CD4-positive, CD25-positive, alpha-beta regulatory T cell (primary cell): ENCODE results near the gene ARHGAP21. TPM values are rescaled to one million over a fixed set of nuclear protein-coding genes. Genes with fewer than 3 reads are reported as not detected.

Experiments used
- ATAC-seq, 2 donors: fragments of 150-1000 bp; cut with Tn5 transposase; one replicate each; pipeline ENCODE4 v1.10.0; 2021; ENCODE audit warnings: low read depth in 2 of 2, moderate number of reproducible peaks in 2 of 2, moderate library complexity in 1 of 2
- DNase-seq, 3 donors: peaks; one replicate each; pipeline versions ENCODE4 v3.0.0 to v3.0.0-alpha.2; 2012 to 2022; ENCODE audit warnings: mixed read lengths in 1 of 3
- H3K27ac ChIP-seq: one replicate; pipeline ENCODE4 v1.7.0; 2013; ENCODE audit warnings: mild to moderate bottlenecking, low read length; ENCODE audit not compliant: insufficient read depth, poor library complexity, severe bottlenecking
- H3K27me3 ChIP-seq: one replicate; pipeline ENCODE4 v1.7.0; 2013; ENCODE audit warnings: low read length; ENCODE audit not compliant: control insufficient read depth, insufficient read depth
- H3K36me3 ChIP-seq: one replicate; pipeline ENCODE4 v1.7.0; 2013; ENCODE audit warnings: mild to moderate bottlenecking, low read length, moderate library complexity; ENCODE audit not compliant: control insufficient read depth, insufficient read depth
- H3K4me1 ChIP-seq: 2 replicates; pipeline ENCODE4 v1.7.0; 2013; ENCODE audit warnings: mild to moderate bottlenecking, low read length; ENCODE audit not compliant: insufficient read depth, control insufficient read depth, poor library complexity, severe bottlenecking
- H3K4me3 ChIP-seq: one replicate; pipeline ENCODE4 v1.7.0; 2013; ENCODE audit warnings: low read depth, mild to moderate bottlenecking, low read length, moderate library complexity
- H3K9me3 ChIP-seq, 2 experiments: 1 replicate in 1 of 2; 2 replicates in 1 of 2; pipeline ENCODE4 v1.7.0; 2013; ENCODE audit warnings: low read length in 2 of 2, mild to moderate bottlenecking in 1 of 2, moderate library complexity in 1 of 2; ENCODE audit not compliant: control insufficient read depth in 2 of 2
- H3K27ac Mint-ChIP-seq, 3 donors: one replicate each; pipeline ENCODE4 v1.8.0; 2020 to 2022; ENCODE audit warnings: mild to moderate bottlenecking in 3 of 3, mixed read lengths in 3 of 3, moderate library complexity in 2 of 3
- H3K27me3 Mint-ChIP-seq: one replicate; pipeline ENCODE4 v1.8.0; 2022; ENCODE audit warnings: mild to moderate bottlenecking, mixed read lengths
- H3K36me3 Mint-ChIP-seq: one replicate; pipeline ENCODE4 v1.8.0; 2020; ENCODE audit warnings: mixed read lengths
- H3K4me1 Mint-ChIP-seq, 4 donors: one replicate each; pipeline ENCODE4 v1.8.0; 2020 to 2022; ENCODE audit warnings: mixed read lengths in 4 of 4, mild to moderate bottlenecking in 1 of 4
- H3K4me3 Mint-ChIP-seq, 4 donors: one replicate each; pipeline ENCODE4 v1.8.0; 2020 to 2022; ENCODE audit warnings: mild to moderate bottlenecking in 4 of 4, mixed read lengths in 4 of 4, moderate library complexity in 3 of 4
- H3K9me3 Mint-ChIP-seq, 7 donors: one replicate each; pipeline ENCODE4 v1.8.0; 2020 to 2022; ENCODE audit warnings: mixed read lengths in 7 of 7, mild to moderate bottlenecking in 3 of 7, moderate library complexity in 2 of 7
- polyA plus RNA-seq, 4 donors: library from polyadenylated mRNA; unstranded; fragments of 300-500 nt; fragmentation: Illumina TruSeq; gene quantifications; one replicate each; pipeline ENCODE4 v1.2.3, GENCODE V29; 2021
- total RNA-seq: library from RNA; stranded (reverse); gene quantifications from one replicate; pipeline ENCODE4 v1.2.3, GENCODE V29; 2022

ARHGAP21 gene
- total and polyA plus RNA-seq, 5 donors from 2014 or later, result 4.1 to 53.0 (median 8.7) TPM

DNA sequence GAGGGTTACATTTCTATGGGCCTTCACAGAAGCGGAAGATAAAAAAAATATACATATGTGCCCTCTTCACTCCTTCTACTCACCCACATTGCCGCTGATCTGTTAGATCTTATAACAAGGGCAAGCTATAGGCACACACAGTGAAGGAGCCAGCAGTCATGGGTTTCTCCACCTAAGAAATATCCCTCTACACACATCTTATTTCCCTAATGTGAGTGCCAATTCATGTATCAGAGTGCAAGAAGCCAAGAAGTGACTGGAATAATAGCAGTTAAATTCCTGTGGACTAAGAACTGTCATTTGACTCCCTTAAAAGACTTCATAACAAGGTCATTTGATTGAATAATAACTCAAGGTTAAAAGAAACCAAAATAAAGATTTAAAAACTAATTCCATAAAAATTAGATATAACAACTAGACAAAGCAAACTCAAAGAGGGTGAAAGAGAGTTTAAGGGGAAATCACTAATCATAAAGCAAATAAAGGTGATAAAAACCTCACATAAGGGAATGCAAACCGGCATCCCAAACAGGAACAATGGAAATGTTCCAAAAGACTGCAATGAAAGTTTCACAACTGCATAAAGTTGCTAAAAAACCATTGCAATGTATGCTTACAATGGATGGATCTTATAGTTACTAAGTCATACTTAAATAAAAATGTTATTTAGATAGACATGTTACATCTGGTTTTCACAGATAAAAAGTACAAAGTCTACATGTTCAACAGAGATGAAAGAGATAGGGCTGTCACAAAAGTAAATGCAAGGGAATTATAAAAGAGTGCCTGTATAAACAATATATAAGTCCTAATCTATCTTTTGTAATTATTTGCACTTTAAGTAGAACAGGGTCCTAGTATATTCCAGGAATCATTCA is 42.8 kb downstream of the ARHGAP21 start:
- Mint-ChIP-seq H3K27me3 (no peaks in the 10 kb centered on the region), H3K36me3 (no peaks in the 10 kb centered on the region), H3K9me3 (peaks cover 0 to 5% (median 0%) of the 10 kb centered on the region in 7 donors), H3K27ac (no peak overlapping the region), H3K4me1 (peaks cover 0 to 5% (median 0%) of the 10 kb centered on the region in 4 donors), H3K4me3 (no peak overlapping the region)
- Histone ChIP-seq H3K27ac (no peak overlapping the region), H3K9me3 (no peaks in the 10 kb centered on the region), H3K4me1 (no peaks in the 10 kb centered on the region), H3K27me3 (no peaks in the 10 kb centered on the region), H3K36me3 (no peaks in the 10 kb centered on the region), H3K4me3 (no peak overlapping the region)
- no peak for DNase-seq
- no peak for ATAC-seq

DNA sequence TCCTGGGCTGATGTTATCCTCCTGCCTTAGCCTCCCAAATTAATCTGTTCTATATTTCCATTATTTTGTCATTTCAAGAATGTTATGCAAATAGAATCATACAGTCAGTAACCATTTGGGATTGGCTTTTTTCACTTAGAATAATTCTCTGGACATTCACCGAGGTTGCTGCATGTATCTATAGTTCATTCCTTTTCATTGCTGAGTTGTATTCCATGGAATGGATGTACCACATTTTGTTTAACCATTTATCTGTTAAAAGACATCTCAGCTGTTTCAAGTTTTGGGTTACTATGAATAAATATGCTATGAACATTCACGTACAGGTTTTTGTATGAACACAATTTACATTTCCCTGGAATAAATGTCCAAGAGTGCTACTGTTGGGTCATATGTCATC is 44.9 kb downstream of the ARHGAP21 start:
- Histone ChIP-seq H3K9me3 (no peaks in the 10 kb centered on the region), H3K4me3 (no peak overlapping the region), H3K4me1 (no peaks in the 10 kb centered on the region), H3K36me3 (no peaks in the 10 kb centered on the region), H3K27me3 (no peaks in the 10 kb centered on the region), H3K27ac (no peak overlapping the region)
- peaks cover 0 to 5% (median 0%) of the 10 kb centered on the region in 7 donors for H3K9me3 Mint-ChIP-seq
- ATAC-seq, result no peak
- DNase-seq, result no peak
- H3K4me1 Mint-ChIP-seq, result peaks cover 0 to 12% (median 8%) of the 10 kb centered on the region in 4 donors
- H3K36me3 Mint-ChIP-seq, result no peaks in the 10 kb centered on the region
- no peaks in the 10 kb centered on the region for H3K27me3 Mint-ChIP-seq
- no peak overlapping the region for H3K27ac Mint-ChIP-seq
- H3K4me3 Mint-ChIP-seq, result no peak overlapping the region

DNA sequence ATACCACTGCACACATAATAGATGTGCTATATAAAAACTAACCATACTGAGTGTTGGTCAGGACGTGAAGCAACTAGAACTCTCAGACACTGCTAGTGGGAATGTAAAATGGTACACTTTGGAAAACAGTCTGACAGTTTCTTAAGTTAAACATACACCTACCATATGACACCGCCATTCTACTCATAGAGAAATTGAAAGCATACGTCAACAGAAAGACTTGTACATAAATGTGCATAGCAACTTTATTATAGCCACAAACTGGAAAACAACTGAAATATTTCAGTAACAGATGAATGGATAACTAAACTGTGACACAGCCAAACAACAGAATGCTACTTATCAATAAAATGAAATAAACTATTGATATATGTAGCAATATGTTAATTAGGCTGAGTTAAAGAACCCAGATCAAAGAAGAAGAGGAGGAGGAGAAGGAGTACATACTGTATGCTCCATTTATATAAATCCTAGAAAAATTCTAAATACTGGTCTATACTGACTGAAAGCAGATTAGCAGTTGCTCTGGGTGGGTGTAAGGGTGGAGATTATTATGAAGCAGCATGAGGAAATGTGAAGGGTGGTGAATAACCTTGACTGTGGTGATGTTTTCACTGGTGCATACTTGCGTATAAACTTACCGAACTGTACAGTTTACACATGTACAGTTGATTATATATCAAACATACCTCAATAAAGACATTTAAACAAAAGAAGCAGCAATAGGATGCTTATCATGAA is 48.6 kb downstream of the ARHGAP21 start:
- no peaks in the 10 kb centered on the region for H3K9me3 ChIP-seq
- H3K27ac ChIP-seq, result no peak overlapping the region
- Mint-ChIP-seq H3K4me3 (peak overlapping the region in 1 of 4 donors; percentile 15), H3K4me1 (peaks cover 0 to 11% (median 8%) of the 10 kb centered on the region in 4 donors), H3K27ac (no peak overlapping the region), H3K27me3 (no peaks in the 10 kb centered on the region), H3K36me3 (no peaks in the 10 kb centered on the region), H3K9me3 (peaks cover 0 to 5% (median 0%) of the 10 kb centered on the region in 7 donors)
- no peak for ATAC-seq
- DNase-seq, result no peak
- H3K36me3 ChIP-seq, result no peaks in the 10 kb centered on the region
- H3K4me1 ChIP-seq, result no peaks in the 10 kb centered on the region
- H3K27me3 ChIP-seq, result no peaks in the 10 kb centered on the region
- H3K4me3 ChIP-seq, result no peak overlapping the region

DNA sequence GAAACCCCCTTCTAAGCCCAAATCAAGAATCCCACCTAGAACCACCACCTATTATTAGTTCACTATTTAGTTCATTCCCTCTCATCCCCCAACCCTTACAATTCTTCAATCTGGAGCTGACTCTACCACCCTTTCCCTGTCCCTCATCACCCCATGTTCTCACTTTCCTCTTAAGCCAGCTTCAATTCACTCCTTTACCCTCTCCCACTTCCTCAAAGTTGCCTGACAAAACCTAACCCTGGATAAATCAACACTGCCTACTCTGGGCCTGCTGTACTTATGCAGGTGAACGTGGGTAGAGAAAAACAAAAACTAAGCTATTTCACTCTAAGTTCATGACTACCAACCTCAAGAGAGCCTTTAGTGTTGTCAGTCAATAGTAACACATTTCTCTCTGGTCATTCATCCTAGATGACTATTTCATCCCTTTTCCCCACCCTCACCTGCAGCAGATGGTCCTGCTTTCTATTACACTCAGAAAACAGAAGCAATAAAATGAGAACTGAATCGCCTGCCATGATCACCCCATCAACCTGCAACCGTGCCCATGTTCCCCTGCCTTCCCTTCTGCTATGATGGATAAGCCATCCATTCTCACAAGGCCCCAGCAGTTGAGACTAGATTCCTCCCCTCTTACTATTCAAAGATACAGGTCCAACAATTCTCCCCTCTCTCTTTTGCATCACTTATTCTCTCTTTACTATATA is 52.6 kb downstream of the ARHGAP21 start:
- H3K36me3 ChIP-seq, result no peaks in the 10 kb centered on the region
- H3K36me3 Mint-ChIP-seq, result peaks cover 2% of the 10 kb centered on the region
- H3K9me3 Mint-ChIP-seq, result no peaks in the 10 kb centered on the region
- ATAC-seq, result no peak
- H3K27me3 Mint-ChIP-seq, result no peaks in the 10 kb centered on the region
- H3K4me1 ChIP-seq, result no peaks in the 10 kb centered on the region
- H3K9me3 ChIP-seq, result no peaks in the 10 kb centered on the region
- H3K4me3 ChIP-seq, result no peak overlapping the region
- H3K4me1 Mint-ChIP-seq, result peaks cover 0 to 11% (median 8%) of the 10 kb centered on the region in 4 donors
- H3K4me3 Mint-ChIP-seq, result no peak overlapping the region
- no peaks in the 10 kb centered on the region for H3K27me3 ChIP-seq
- H3K27ac ChIP-seq, result no peak overlapping the region
- no peak for DNase-seq
- H3K27ac Mint-ChIP-seq, result peak overlapping the region in 2 of 3 donors; percentile 32 to 48

DNA sequence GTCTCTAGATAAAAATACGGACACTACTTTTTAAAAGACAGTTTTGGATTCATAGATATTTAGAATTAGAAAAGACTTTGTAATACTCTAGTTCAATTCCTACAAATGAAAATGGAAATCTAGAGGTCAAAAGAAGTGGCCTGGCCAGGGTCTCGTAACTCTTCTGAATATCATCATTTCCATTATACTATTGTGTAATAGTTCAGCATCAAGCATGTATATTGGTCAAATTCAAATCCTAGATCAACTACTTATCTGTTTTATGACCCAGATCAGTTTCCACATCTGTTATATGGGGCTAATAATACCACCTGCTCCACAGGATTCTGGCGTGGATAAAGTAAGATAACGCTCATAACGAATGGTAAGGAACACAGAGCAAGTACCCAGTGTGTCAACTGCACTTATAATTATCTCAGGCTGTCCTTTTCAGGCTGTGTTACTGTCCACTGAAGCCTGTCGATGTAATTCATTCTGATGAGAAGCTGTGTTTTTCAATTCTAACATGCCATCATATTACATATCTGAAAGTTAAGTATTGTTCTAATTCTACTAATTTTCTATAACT is 54.3 kb downstream of the ARHGAP21 start:
- no peaks in the 10 kb centered on the region for H3K9me3 Mint-ChIP-seq
- Histone ChIP-seq H3K4me1 (no peaks in the 10 kb centered on the region), H3K4me3 (no peak overlapping the region)

DNA sequence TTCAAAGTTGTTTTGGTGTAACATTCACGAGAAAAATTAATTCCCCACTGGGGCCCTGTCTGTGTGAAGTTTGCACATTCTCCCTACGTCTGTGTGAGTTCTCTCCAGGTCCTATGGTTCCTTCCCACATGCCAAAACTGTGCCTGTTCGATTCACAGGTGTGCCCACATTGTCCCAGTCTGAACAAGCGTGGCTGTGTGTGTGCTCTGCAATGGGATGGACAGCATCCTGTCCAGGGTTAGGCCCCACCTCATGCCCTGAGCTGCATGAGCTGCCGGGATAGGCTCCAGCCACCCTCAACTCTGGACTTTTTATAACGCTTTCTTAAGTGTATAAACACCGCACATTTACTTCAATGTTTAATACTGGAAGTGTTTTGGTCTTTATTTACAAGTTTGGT is 55.4 kb downstream of the ARHGAP21 start:
- H3K9me3 ChIP-seq, result no peaks in the 10 kb centered on the region
- peaks cover 2% of the 10 kb centered on the region for H3K36me3 Mint-ChIP-seq
- no peak overlapping the region for H3K4me3 Mint-ChIP-seq
- no peak for ATAC-seq
- peaks cover 0 to 4% (median 0%) of the 10 kb centered on the region in 4 donors for H3K4me1 Mint-ChIP-seq
- no peaks in the 10 kb centered on the region for H3K36me3 ChIP-seq
- H3K27ac Mint-ChIP-seq, result no peak overlapping the region
- no peak overlapping the region for H3K27ac ChIP-seq
- H3K4me3 ChIP-seq, result no peak overlapping the region
- no peaks in the 10 kb centered on the region for H3K27me3 Mint-ChIP-seq
- no peaks in the 10 kb centered on the region for H3K4me1 ChIP-seq
- H3K27me3 ChIP-seq, result no peaks in the 10 kb centered on the region
- no peak for DNase-seq
- H3K9me3 Mint-ChIP-seq, result no peaks in the 10 kb centered on the region

More for the DNA sequence above, 54.3 kb downstream of the ARHGAP21 start:
- Mint-ChIP-seq H3K4me1 (peaks cover 0 to 4% (median 0%) of the 10 kb centered on the region in 4 donors), H3K4me3 (no peak overlapping the region), H3K36me3 (peaks cover 2% of the 10 kb centered on the region), H3K27me3 (no peaks in the 10 kb centered on the region), H3K27ac (no peak overlapping the region)
- H3K27ac ChIP-seq, result no peak overlapping the region
- no peaks in the 10 kb centered on the region for H3K36me3 ChIP-seq
- DNase-seq (no peak), ATAC-seq (no peak)
- H3K9me3 ChIP-seq, result no peaks in the 10 kb centered on the region
- H3K27me3 ChIP-seq, result no peaks in the 10 kb centered on the region

DNA sequence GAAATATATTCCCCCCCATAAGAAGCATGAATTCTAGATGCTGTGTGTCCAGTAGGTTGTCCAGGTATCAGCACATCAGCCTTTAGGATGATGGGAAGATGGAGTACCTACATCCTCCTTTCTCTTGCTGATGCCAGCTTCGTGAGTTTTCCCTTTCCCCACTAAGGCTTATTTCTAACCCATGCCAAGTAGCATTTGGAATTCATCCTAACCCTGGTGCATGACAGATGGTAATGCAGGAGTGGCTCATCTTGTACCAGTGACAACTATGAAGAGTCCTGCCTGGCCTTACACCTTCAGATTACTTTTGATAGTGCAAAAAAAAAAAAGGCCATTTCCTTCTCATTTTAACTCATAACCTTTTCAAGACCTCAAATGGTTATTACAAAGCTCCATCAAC is 58.7 kb downstream of the ARHGAP21 start:
- H3K4me1 ChIP-seq, result no peaks in the 10 kb centered on the region
- DNase-seq (no peak), ATAC-seq (no peak)
- H3K4me3 ChIP-seq, result no peak overlapping the region
- H3K27me3 ChIP-seq, result no peaks in the 10 kb centered on the region
- Mint-ChIP-seq H3K4me1 (peaks cover 0 to 3% (median 0%) of the 10 kb centered on the region in 4 donors), H3K9me3 (no peaks in the 10 kb centered on the region), H3K27ac (no peak overlapping the region), H3K36me3 (peaks cover 2% of the 10 kb centered on the region), H3K4me3 (no peak overlapping the region), H3K27me3 (no peaks in the 10 kb centered on the region)
- H3K9me3 ChIP-seq, result no peaks in the 10 kb centered on the region
- H3K27ac ChIP-seq, result no peak overlapping the region
- H3K36me3 ChIP-seq, result no peaks in the 10 kb centered on the region
